ENCODE measurements around the gene FCHO1.

FCHO1 gene

DNA sequence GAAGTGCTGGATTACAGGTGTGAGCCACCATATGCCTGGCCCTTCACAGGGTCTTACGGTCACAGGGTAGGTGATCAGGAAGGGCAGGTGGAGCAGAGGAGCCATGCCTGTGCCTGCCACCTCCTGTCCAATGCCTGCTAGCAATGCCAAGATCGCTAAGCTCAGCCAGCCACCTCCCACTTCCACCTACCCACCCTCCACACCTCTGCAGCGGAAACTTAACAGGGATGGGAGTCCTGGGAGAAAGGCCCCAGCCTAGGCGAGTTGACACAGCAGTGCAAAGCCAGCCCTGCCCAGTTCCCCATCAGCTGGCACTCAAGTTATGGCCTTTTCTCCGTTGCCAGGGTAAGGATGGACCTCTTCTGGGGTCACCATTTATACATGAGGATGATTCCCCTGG lies 15.9 kb upstream of the FCHO1 start:
- DNase-seq (ENCODE audit: low read depth, low spot score), result no peak

DNA sequence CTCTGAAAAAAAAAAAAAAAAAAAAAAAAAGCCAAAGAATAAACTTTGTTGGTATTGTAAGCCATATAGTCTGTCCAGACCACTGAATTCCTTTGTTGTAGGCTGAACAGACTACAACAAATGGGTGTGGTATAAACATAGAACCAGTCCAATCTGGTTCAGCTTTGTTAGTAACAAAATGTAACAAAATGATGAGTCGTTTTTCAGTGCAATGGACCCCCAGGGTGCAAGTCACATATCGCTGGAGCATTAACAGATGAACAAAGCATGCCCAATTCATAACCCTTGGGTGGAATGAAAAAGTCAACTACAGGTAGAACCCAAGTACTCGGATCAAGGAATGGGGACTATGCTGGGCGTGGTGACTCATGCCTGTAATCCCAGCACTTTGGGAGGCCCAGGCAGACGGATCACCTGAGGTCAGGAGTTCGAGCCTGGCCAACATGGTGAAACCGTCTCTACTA lies 13.6 kb upstream of the FCHO1 start:
- DNase-seq (ENCODE audit: low read depth, low spot score), result no peak

DNA sequence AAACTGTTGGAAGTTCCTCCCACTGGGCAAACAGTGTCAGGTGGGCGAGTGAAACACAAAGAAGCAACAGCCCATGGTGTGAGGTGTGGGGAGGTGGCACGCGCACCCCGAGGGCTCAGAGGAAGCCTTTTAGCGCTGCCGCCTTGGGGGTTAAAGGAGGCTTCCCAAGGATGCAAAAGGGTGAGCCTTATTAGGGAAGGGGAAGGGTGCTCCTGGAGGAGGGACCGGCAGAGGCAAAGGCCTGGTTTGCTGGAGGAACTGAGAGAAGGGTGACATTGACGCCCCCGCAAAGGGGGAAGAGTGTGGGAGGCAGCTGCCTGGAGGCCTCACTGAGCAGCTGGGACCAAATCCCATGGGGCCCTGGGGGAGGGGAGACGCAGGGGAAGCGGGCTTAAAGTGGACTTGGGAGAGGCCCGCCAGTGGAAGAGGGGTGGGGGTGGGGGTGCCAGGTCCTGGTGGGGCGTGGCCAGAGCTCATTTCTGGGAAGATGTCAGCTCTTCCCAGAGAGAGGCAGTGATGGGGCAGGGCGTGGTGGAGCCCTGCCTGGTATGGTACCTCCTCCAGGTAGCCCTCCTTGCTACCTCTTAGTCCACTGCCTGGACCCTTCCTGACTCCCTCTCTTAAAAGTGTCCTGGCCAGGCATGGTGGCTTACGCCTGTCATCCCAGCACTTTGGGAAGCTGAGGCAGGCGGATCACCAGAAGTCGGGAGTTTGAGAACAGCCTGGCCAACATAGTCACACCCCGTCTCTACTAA lies 12.0 kb upstream of the FCHO1 start:
- no peak for DNase-seq (ENCODE audit: low read depth, low spot score)

DNA sequence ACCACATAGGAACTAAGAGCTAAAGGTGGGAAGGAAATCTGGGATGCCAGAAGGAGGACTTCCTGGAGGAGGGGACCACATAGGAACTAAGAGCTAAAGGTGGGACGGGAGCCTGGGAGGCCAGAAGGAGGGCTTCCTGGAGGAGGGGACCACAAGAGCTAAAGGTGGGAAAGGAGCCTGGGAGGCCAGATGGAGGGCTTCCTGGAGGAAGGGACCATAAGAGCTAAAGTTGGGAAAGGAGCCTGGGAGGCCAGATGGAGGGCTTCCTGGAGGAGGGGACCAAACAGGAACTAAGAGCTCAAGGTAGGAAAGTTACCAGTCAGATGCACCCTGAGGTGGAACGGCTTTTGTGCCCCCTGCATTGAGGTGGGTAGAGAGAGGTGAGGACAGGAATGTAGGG lies 9.8 kb upstream of the FCHO1 start:
- no peak for DNase-seq (ENCODE audit: low read depth, low spot score)

DNA sequence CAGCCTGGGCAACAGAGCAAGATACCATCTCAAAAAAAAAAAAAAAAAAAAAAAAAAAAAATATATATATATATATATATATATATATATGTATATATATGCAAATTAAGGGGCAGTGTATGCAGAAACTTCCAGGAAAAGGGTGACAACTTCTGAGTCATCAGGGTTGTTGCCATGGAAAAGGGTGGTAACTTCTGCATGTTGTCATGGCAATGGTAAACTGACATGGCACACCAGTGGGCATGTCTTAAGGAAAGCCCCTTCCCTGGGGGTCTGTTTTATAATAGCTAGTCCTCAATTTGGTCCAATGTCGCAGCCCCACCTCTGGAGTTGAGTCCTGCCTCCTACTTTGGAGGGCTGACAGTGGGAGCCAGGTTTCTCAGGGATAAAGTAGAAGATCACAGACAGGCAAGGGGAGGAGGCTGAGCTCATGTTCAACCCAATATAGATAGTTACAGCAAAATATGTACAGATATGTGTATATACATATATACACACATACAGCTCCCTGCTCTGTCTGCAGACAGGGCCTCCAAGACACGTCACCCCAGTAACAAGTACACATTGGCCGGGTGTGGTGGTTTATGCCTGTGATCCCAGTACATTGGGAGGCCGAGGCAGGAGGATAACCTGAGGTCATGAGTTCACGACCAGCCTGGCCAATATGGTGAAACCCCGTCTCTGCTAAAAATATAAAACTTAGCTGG lies 7.2 kb upstream of the FCHO1 start:
- no peak for DNase-seq (ENCODE audit: low read depth, low spot score)

DNA sequence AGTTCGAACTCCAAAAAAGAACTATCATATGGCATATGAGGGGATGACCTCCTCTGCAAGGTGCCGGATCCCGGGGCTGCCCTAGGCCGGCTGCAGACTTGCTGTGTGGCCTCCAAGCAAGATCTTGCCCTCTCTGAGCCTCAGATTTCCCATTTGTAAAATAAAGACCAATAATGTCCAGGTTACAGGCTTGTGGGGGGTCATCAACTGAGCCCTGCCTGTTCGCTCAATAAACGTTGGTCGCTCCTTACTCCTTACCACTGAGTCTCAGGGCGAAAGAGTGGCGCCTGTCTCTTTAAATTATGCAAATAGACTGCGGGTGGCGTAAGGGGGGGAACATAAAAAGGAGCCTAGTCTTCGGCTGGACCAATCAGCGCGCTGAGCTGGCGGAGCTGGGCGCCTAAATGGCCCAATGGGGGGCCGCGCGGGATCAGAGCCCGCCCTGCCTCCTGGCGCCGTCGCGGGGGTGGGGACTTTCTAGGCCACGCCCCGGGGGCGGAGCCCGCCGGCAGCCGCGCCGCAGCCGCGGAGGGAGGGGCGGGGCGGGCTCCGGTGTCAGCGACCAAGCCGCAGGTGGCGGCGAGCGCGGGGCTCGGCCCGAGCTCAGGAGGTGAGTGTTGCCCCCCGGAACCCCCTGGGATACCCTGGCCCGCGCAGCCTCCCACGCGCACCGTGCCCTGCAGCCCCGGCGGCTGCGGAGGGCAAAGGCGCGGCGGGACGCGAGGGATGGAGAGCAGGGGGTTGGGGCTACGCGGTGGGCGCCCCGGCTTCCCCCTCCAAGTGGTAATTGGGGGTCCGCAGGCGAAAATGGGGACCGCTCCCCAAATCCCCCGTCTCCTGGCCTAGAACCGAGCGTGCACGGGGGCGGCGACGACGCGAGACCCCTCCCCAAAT lies 3.8 kb upstream of the FCHO1 start:
- peak; percentile 66 for DNase-seq (ENCODE audit: low read depth, low spot score)

DNA sequence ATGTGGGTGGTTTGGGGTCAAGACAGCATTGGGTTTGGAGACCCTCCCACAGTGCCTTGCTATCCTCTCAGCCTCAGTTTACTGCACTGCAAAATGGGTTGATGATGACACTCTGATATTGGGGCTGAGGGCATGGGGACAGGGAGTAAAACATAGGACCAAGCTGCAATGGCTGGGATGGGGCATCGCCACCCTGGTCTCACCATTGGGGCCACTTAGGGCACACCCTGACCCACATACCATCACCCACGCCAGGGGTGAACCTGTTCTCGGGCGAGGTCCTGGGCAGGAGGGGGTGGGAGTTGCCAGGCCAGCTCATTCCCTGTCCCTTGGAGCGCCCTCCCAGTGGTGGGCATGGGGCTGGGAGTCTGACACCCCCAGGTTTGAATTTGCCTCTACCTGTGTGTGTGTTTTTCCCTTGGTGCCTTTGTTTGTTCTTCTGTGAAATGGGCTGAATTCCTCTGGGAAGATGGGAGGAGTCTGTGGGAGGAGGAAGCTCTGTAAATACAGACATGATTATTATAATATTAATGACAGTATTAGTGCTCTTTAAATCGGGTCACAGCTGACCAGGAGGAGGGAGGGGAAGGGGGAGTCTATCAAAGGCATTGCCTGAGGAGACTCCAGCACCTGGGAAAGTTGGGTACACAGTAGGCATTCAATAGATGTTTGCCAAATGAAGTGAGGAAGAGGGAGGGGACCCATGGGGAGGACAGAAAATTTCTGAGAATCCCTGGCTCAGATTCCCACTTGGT lies 2.2 kb upstream of the FCHO1 start:
- no peak for DNase-seq (ENCODE audit: low read depth, low spot score)

DNA sequence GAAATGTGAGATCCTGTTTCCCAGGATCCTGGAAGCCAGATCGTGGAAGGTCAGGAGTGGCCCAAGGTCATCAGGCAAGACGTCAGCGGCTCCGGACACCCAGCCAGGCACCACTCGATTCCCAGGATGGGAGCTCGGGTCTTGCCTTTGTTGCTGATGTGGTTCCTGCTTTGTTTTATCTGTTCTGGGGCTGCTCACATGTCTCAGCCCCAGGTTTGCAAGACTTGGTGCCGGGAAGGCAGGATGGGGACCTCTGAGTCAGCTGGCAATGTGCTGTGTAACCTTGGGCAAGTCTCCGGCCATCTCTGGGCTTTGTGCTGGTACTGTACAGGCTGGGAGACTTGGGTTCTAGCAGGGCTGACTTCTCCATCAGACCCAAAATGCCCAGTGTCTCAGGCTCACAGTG lies 1.4 kb upstream of the FCHO1 start:
- no peak for DNase-seq (ENCODE audit: low read depth, low spot score)

DNA sequence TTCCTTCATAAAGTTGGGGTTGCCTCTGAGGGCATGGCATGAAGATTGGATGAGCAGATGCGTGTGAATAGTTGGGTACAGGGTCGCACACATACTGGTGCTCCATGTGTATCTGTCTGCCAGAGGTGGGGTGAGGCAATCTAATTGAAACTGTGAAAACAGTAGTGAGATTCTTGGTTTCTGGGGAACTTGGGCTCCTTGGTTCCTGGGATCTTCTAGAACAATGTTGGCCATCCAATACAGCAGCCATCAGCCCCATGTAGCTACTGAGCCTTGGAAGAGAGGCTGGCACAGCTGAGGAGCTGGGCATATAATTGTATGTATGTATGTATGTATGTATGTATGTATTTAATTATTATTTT lies 616 bp downstream of the FCHO1 start:
- DNase-seq (ENCODE audit: low read depth, low spot score), result no peak

DNA sequence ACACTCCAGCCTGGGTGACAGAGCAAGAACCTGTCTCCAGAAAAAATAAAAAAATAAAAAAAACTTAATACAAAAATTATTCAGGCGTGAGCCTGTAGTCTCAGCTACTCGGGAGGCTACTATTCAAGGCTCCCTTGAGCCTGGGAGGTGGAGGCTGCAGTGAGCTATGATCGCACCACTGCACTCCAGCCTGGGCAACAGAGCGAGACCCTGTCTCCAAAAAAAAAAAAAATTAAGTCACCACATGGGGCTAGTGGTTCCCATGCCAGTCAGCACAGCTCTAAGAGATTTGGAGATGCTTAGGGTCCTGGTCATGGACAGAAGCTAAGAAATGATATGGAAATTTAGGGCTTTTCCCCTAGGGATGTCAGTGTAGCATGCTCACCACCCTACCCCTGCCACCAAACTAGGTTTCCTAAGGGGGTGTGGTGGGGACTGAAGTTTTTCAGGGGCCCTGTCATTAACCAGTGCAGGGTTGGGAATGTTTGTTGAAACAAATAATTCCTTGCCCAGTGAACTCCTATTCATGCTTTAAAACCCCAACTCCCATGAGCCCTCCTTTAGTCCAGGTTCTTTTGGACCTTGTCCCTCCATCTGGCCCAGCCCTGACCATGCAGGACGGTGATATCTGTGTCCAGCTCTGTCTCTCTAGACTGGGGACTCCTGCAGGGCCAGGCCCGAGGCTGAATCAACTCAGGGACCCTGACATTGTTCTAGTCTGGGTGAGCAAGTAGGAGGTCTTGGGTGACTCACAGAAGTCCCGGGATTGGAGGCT lies 1.8 kb downstream of the FCHO1 start:
- no peak for DNase-seq (ENCODE audit: low read depth, low spot score)

DNA sequence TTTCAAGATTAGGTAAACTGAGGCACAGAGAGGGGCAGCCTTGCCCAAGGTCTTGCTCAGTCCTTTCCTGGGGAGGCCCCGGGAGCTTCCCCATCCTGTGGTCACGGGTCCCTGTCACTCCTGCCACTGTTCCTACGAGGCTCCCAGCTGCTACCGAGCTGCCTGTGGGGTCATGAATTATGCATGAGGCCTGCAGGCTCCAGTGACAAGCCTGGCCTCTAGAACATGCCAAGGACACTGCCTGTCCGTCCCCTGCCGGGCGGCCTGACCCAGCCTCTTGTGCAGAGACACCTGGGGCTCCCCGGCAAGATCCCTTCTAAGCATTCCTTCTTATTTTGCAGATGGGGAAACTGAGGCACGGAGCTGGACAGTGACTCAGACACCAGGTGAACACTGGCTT lies 2.7 kb downstream of the FCHO1 start:
- no peak for DNase-seq (ENCODE audit: low read depth, low spot score)

DNA sequence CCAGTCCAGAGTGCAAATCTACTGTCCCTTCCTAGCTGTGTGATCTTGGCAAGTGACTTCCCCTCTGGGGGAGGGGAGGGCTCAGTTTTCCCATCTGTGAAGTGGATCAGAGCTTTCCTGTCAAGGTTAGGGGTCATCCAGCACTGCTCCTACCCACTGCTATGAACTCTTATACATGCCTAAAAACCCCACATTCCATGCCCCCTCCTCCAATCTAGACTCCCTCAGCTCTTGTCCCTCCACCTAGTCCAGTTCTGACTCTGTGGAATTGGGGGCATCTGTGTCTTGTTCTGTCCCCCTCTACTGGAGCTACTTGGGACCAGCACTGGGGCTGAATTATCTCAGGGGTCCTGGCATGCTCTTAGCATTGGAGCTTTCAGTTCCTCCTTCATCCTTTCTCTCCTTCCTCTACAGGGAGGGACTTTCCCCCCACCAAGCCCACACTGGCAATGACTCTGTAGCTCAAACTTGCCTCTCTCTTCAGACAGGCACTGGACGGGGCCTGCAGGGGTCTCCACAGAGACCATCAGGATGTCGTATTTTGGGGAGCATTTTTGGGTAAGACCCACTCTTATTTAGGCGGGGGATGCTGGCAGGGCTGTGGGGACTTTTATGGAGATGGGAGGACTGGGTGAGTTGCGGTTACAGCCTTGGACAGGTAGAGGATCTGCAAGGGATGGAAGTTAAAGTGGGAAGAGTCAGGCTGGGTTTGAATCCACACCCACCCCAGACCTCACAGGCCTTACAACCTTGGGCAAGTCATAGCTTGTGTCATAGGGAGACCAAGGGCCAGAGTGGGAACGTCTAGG lies 3.6 kb downstream of the FCHO1 start:
- no peak for DNase-seq (ENCODE audit: low read depth, low spot score)

DNA sequence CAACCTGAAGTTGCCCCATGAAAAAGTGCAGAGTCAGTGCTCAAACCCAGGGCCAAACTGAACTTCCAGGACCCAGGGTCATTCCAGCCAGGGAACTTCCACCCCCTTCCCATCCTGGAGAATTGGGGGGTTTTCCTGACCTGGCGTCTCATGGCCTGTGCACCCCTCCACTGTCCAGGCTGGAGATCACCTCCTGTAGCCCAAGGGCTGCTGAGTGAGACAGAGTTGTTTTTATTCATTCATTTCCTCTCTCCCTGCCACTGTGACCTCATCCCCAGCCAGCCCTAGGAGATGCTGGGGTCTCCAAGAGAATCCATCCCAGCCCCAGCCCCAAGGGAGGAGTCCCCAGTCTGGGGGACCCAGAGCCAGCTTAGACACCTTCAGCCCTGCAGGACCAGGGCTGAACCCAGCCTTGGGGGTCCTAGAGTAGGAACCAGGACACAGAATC lies 4.2 kb downstream of the FCHO1 start:
- no peak for DNase-seq (ENCODE audit: low read depth, low spot score)

DNA sequence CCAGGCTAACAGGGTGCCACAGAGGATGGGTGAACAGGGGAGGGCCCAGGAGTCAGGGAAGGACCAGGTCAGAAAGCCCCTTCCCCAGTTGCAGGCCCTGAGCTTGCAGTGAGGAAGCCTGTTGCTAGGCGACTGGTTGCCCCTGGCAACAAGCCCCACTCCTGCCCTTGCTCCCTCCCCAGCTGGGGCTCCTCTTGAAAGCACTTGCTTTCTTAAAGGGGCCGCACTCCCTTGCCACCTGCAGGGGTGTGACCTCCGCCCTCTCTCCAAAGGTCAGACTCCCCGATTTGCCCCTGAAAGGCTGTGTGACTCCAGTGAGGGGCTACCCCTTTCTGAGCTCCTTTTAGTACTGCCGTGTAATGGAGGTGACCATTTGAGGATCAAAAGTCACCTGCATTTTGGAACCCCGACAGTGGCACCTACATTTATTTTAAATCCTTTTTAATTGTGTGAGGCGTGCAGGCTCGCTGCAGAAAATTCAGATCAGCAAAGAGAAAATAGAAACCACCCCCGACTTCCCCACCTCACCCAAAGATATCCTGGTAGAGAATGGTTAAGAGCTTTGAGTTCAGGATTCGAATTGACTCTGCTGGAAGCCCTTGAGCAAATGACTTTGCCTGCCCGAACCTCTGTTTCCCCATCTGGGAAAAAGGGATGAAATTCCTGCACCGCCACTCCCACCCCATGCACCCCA lies 4.8 kb downstream of the FCHO1 start:
- no peak for DNase-seq (ENCODE audit: low read depth, low spot score)

DNA sequence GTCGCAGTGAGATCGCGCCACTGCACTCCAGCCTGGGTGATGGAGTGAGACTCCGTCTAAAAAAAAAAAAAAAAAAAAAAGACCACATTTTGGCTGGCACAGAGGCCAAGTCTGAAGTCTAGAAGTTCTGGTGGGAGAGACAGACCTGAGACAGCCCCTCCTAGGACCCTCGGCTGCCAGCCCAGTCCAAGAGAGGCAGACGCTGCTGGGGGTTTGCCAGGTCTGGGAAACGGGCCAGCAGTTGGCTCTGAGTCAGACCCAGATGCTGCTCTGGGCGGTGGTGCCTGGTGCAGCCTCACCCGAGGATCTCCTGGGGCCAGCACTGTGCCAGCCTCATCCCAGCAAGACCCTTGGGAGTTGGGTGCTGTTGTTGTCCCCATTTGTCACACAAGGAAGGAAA lies 5.8 kb downstream of the FCHO1 start:
- no peak for DNase-seq (ENCODE audit: low read depth, low spot score)

DNA sequence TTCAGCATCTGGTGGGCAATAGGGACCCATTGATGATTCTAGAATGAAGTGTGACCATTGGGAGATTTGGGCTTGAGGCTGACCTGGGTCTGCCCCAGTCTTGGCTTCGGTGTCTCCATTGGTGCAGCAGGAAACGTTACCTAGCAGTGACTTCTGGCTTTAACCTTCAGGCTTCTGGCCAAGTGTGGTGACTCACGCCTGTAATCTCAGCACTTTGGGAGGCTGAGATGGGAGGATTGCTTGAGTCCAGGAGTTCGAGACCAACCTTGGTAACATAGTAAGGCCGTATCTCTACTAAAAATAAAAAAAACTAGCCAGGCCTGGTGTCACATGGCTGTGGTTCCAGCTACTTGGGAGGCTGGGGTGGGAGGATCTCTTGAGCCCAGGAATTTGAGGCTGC lies 7.2 kb downstream of the FCHO1 start:
- no peak for DNase-seq (ENCODE audit: low read depth, low spot score)

DNA sequence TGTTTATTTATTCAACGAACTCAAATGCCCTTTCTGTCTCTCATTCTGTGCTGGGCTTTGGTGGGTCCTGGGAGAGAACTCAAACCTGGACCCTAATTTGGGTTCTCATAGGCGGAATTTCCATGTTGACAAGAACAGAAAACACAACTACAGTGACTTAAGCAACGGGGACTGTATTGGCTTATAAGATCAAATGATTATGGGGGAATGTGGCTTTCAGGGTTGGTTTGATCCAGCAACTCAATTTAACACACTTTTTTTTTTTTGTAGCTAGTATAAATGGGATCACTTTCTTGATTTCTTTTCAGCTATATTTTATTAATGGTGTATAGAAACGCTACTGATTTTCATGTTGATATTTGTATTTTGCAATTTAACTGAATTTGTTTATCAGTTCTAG lies 9.9 kb downstream of the FCHO1 start:
- DNase-seq (ENCODE audit: low read depth, low spot score), result no peak

DNA sequence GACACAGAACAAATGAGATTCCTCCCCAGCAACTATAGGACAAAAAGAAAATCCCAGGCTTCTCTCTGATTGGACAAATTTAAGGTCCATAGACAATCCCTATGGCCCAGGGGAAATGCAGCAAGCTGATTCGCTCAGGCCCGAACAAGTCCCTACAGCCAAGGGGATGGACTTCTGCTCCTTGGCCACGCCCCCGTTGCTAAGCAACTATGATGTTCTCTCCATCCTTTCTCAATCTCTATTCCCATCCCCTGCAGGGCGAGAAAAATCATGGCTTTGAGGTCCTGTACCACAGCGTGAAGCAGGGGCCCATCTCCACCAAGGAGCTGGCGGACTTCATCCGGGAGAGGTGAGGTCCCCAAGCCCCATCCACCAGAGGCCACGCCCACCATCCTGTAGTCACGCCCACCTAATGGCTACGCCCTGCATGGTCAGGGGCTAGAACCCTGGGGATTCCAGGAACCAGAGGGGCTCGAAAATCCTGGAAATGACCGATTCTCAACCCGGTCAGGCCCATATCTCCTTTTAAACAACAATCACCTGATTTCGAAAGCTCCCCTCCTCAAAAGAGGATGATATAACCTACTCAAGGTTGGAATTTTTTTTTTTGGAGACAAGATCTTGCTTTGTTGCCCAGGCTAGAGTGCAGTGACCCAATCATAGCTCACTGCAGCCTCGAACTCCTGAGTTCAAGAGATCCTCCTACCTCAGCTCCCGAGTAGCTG lies 11.4 kb downstream of the FCHO1 start:
- no peak for DNase-seq (ENCODE audit: low read depth, low spot score)

DNA sequence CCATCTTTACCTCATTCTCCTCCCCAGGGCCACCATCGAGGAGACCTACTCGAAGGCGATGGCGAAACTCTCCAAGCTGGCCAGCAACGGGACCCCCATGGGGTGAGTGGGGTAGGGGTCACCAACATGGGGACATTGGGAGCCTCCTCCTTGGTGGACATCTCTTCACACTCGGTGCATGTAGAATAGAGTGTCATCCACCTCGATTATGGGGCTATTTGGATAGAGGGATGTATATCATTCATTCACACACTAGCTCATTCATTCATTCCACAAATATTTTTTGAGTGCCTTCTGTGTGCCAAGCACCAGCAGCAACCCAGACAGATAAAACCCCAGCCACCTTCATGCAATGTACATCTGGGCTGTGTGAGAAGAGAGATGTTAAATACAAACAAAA lies 13.1 kb downstream of the FCHO1 start:
- DNase-seq (ENCODE audit: low read depth, low spot score), result no peak

All from brain pericyte (primary cell).